ENCODE measurements around the gene DDX6.

Gene DDX6

GRCh38 chr11:118705111-118705741, 85.7 kb downstream of the DDX6 start:
- DNase-seq (ENCODE audit: low read depth in 2 of 2) = no peak

- DNase-seq (ENCODE audit: low read depth in 2 of 2) = no peak
Observed at GRCh38 chr11:118703563-118704106, 87.3 kb downstream of the DDX6 start.

GRCh38 chr11:118699506-118700220, 91.3 kb downstream of the DDX6 start:
- DNase-seq (ENCODE audit: low read depth in 2 of 2) = no peak
